Measurements from ENCODE around the gene CKAP2L. TPM values are rescaled to one million over a fixed set of nuclear protein-coding genes. Genes with fewer than 3 reads are reported as not detected.

Gene CKAP2L
- total RNA-seq, 4 donors from 2014 or later, result 1.7 to 9.1 (median 3.2) TPM

DNA sequence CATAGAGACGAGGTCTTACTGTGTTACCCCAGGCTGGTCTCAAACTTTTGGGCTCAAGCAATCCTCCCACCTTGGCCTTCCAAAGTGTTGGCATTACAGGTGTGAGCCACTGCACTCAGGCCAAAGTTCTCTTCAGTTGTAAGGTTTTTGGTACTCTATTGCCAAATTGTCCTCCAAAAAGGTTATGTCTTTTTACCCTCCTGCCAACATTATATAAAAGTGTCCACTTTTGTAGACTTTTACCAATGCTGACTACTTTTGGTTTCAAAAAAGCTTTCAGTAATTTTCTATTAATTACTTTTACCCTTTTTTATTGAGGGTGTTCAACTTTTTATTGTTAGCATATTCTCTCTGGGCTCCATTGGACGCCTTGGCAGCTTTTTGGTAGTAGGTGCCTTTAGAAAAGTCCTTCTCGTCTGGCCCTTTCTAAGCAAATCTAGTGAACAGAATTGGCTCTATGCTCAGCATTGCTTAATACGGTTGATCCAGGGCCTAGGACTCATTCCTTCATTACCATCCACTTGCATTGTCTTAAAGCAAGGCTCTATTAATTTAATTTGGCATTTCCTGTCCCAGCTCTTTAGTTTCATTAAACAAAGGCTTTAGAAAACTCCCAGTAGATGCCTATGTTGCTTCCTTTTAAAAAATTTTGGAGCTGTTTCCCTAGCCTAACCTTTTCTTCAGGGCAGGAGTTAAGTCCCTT, 36.6 kb upstream of the CKAP2L start:
- H3K27me3 ChIP-seq, result no peaks in the 10 kb centered on the region
- H3K4me1 ChIP-seq, result peaks cover 4% of the 10 kb centered on the region
- H3K27ac ChIP-seq, result no peak overlapping the region
- DNase-seq (ENCODE audit: low spot score in 2 of 2), result no peak
- H3K4me3 ChIP-seq, result no peak overlapping the region
- no peak for TF ChIP-seq POLR2A (IDR thresholded peaks at IDR 0.05)
- no peaks in the 10 kb centered on the region for H3K9me3 ChIP-seq
- no peaks in the 10 kb centered on the region for H3K36me3 ChIP-seq
- WGBS, result 77% methylated on average over 4 of the region's 4 CpGs

DNA sequence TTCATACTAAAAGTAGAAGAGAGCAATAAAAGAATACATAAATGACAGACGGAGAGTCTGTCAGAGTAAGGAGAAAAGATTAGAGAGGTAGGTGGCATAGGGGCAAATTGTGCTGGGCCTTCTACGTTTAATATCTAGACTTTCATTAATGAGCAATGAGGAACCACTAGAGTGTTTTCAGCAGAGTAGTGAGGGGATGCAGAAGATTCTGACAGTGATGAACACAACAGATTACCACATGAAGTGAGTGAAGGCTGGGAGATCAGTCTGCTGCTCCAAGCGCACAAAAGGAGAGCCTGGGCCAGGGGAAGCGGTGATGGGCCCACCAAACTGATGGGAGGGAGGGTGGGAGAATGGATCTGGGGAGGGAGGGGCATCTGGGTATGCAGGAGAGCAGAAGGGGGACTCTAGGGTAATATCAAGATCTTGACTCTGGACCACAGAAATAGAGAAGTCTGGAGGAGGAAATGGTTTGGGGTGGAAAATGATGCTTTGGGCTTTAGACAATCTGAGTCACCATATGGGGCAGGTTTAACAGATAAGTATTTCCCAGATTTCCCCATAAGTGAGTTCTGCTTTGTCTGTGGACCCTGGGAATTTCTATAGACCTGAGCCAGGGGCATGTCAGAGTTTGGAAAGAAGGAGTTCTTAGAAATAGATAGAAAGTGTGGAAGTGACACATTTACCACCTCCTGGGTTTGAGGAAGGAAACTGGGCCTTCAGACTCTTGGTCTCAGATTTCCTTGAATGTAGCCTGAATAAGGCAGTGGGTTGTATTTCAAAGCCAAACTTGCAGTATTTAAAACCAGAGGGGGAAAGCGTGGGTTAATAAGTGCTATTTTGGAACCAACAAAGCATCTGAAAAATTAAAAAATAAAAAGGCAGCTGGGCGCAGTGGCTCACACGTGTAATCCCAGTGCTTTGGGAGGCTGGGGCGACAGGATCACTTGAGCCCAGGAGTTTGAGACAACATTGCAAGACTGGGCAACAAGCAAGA, 34.9 kb upstream of the CKAP2L start:
- Histone ChIP-seq H3K27me3 (no peaks in the 10 kb centered on the region), H3K27ac (no peak overlapping the region), H3K36me3 (no peaks in the 10 kb centered on the region), H3K9me3 (no peaks in the 10 kb centered on the region), H3K4me3 (no peak overlapping the region), H3K4me1 (peaks cover 18% of the 10 kb centered on the region)
- 77% methylated on average over 8 of the region's 8 CpGs for WGBS
- no peak for DNase-seq (ENCODE audit: low spot score in 2 of 2)
- TF ChIP-seq, protein P1, sequence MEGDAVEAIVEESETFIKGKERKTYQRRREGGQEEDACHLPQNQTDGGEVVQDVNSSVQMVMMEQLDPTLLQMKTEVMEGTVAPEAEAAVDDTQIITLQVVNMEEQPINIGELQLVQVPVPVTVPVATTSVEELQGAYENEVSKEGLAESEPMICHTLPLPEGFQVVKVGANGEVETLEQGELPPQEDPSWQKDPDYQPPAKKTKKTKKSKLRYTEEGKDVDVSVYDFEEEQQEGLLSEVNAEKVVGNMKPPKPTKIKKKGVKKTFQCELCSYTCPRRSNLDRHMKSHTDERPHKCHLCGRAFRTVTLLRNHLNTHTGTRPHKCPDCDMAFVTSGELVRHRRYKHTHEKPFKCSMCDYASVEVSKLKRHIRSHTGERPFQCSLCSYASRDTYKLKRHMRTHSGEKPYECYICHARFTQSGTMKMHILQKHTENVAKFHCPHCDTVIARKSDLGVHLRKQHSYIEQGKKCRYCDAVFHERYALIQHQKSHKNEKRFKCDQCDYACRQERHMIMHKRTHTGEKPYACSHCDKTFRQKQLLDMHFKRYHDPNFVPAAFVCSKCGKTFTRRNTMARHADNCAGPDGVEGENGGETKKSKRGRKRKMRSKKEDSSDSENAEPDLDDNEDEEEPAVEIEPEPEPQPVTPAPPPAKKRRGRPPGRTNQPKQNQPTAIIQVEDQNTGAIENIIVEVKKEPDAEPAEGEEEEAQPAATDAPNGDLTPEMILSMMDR (IDR thresholded peaks at IDR 0.05), result no peak
- TF ChIP-seq EP300 (IDR thresholded peaks at IDR 0.05) (no peak), POLR2AphosphoS5 (IDR thresholded peaks at IDR 0.05) (no peak), POLR2A (IDR thresholded peaks at IDR 0.05) (no peak)

DNA sequence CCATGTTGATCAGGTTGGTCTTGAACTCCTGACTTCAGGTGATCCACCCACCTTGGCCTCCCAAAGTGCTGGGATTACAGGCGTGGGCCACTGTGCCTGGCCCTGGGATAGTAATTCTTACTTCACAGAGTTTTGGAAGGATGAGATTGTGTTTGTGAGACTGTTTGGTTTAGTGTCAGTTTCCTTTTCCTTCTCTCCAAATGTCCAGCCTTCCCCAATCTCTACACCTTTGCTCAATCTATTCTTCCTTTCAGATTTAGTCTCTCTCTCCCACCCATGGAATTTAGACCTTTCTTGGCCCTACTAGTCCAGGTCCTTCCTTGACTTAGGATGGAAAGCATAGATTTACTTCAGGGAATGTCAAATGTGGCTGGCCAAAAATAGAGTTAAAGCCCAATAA, 32.1 kb upstream of the CKAP2L start:
- no peak for DNase-seq (ENCODE audit: low spot score in 2 of 2)
- no peaks in the 10 kb centered on the region for H3K27me3 ChIP-seq
- no peak for TF ChIP-seq POLR2A (IDR thresholded peaks at IDR 0.05)
- TF ChIP-seq POLR2AphosphoS5 (IDR thresholded peaks at IDR 0.05), result no peak
- TF ChIP-seq EP300 (IDR thresholded peaks at IDR 0.05), result no peak
- TF ChIP-seq, protein P1 (IDR thresholded peaks at IDR 0.05), result no peak
- no peak overlapping the region for H3K27ac ChIP-seq
- H3K36me3 ChIP-seq, result no peaks in the 10 kb centered on the region
- no peaks in the 10 kb centered on the region for H3K9me3 ChIP-seq
- peaks cover 25% of the 10 kb centered on the region for H3K4me1 ChIP-seq
- WGBS, result 0% methylated on average over 1 of the region's 1 CpG
- no peak overlapping the region for H3K4me3 ChIP-seq

DNA sequence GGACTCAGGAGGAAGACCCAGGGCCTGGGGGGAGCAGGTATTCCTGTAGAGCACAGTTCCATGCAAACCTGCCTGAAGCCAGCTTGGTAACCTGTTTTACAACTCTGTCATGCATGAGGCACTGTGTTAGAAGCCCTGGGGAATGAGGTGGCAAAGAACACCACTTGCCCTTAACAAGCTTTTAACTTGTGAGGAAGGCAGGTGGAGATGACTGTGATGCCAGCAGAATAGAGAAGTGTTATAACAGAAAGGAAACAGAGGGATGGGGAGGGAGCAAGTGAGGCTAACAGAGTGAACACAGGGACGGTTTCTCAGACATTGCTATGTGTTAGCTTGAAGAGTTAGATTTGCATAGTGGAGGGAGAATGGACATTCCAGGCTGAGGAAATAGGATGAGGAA, 31.4 kb upstream of the CKAP2L start:
- no peak for DNase-seq (ENCODE audit: low spot score in 2 of 2)
- no peaks in the 10 kb centered on the region for H3K9me3 ChIP-seq
- no peaks in the 10 kb centered on the region for H3K36me3 ChIP-seq
- H3K4me3 ChIP-seq, result no peak overlapping the region
- 33% methylated on average over 1 of the region's 1 CpG for WGBS
- H3K27ac ChIP-seq, result no peak overlapping the region
- no peaks in the 10 kb centered on the region for H3K27me3 ChIP-seq
- no peak for TF ChIP-seq POLR2A (IDR thresholded peaks at IDR 0.05)
- TF ChIP-seq, protein P1 (IDR thresholded peaks at IDR 0.05), result no peak
- no peak for TF ChIP-seq POLR2AphosphoS5 (IDR thresholded peaks at IDR 0.05)
- H3K4me1 ChIP-seq, result peaks cover 28% of the 10 kb centered on the region

DNA sequence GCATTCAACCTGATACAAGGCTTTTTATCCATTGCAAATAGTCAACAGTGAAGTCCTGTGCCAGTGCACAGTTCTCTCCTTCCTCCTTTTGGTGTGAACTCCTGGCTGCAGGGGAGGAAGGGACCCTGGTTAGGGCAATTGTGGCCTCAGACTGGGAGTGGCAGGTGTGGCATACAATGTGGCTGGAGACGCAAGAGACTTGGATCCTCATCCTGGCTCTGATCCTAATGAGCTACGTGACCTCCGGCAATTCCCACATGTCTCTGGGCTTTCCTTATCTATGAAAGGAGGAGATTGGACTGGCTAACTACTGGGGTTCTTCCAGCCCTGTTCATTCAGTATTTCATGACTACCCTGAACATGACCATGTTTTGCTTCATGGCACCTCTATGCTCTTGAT, 30.4 kb upstream of the CKAP2L start:
- Histone ChIP-seq H3K27me3 (no peaks in the 10 kb centered on the region), H3K36me3 (no peaks in the 10 kb centered on the region), H3K27ac (peak overlapping the region; percentile 19), H3K4me3 (no peak overlapping the region), H3K9me3 (no peaks in the 10 kb centered on the region), H3K4me1 (peaks cover 28% of the 10 kb centered on the region)
- 33% methylated on average over 3 of the region's 3 CpGs for WGBS
- no peak for DNase-seq (ENCODE audit: low spot score in 2 of 2)
- TF ChIP-seq, protein P1 (IDR thresholded peaks at IDR 0.05), result no peak
- TF ChIP-seq POLR2A (IDR thresholded peaks at IDR 0.05) (no peak), EP300 (IDR thresholded peaks at IDR 0.05) (no peak), POLR2AphosphoS5 (IDR thresholded peaks at IDR 0.05) (no peak)

Data from suprapubic skin (tissue), 4 donors.